Measurements from ENCODE around the gene CEP95. TPM values are rescaled to one million over a fixed set of nuclear protein-coding genes. Genes with fewer than 3 reads are reported as not detected.
"Not testable (repeated sequence)": the region's sequence is repeated elsewhere in the genome, so short reads cannot be mapped to it uniquely, and the experiment has no call there.

CEP95 gene
- total RNA-seq, 1 donor from 2014 or later, result 50.8 TPM

- Histone ChIP-seq H3K27me3 (no peaks in the 10 kb centered on the region), H3K9me3 (no peaks in the 10 kb centered on the region), H3K27ac (no peak overlapping the region), H3K36me3 (peaks cover 0 to 30% of the 10 kb centered on the region in 2 donors), H3K4me3 (no peak overlapping the region), H3K4me1 (peaks cover 13% of the 10 kb centered on the region)
- no peak for TF ChIP-seq CTCF (IDR thresholded peaks at IDR 0.05)
- no peak for TF ChIP-seq POLR2A (IDR thresholded peaks at IDR 0.05)
- no peak for TF ChIP-seq POLR2AphosphoS5 (IDR thresholded peaks at IDR 0.05; ENCODE audit: insufficient read depth in 1 of 2, low read depth in 1 of 2)
- DNase-seq (ENCODE audit: extremely low spot score in 2 of 2), result no peak
- intact Hi-C loops (cut with DNase I), result no loop called here
Observed at GRCh38 chr17:64573214-64573613, 66.4 kb downstream of the CEP95 start.

DNA sequence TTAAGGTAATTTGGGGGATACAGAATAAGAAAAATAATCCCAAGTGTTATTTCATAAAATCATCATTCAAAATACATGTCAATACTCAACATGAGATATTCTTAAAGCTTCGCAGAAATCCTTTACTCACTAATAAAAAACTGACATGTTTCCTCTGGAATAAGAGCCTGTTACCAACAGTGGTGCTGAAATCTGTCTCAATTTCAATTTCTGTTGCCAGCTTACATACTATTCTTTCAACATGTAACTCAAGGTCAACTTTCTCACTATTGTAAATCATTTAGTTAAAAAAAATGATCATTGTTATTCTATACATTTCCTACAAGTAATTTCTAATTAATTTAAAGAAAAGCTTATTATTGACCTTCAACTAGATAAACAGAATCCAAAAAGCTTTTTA is 67.9 kb downstream of the CEP95 start:
- Histone ChIP-seq H3K4me3 (no peak overlapping the region), H3K9me3 (no peaks in the 10 kb centered on the region), H3K36me3 (peaks cover 0 to 17% of the 10 kb centered on the region in 2 donors), H3K4me1 (peaks cover 13% of the 10 kb centered on the region), H3K27ac (no peak overlapping the region), H3K27me3 (no peaks in the 10 kb centered on the region)
- no peak for DNase-seq (ENCODE audit: extremely low spot score in 2 of 2)
- intact Hi-C loops (cut with DNase I), result no loop called here
- no peak for TF ChIP-seq POLR2AphosphoS5 (IDR thresholded peaks at IDR 0.05; ENCODE audit: insufficient read depth in 1 of 2, low read depth in 1 of 2)

DNA sequence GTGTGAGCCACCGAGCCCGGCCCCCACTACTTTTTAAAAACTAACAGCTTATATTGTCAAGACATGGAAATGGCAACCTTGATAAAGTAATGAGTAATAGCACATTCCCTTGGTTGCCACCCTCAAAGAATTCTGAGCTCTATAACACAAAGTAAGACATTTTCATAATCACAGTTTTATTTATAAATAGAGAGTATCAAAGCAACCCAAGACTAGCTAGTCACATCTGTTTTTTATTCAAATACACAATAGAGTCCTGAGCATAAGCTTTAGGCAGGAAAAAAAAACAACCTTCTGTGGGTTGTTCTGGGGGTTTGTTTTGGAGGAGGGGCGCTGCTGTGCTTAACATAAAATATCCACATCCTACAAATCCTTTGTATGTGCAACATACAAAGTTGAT is 68.7 kb downstream of the CEP95 start:
- no peak overlapping the region for H3K4me3 ChIP-seq
- TF ChIP-seq POLR2AphosphoS5 (IDR thresholded peaks at IDR 0.05; ENCODE audit: insufficient read depth in 1 of 2, low read depth in 1 of 2), result no peak
- peaks cover 13% of the 10 kb centered on the region for H3K4me1 ChIP-seq
- no peaks in the 10 kb centered on the region for H3K9me3 ChIP-seq
- H3K27ac ChIP-seq, result no peak overlapping the region
- no peak for DNase-seq (ENCODE audit: extremely low spot score in 2 of 2)
- intact Hi-C loops (cut with DNase I), result no loop called here
- H3K27me3 ChIP-seq, result no peaks in the 10 kb centered on the region
- peaks cover 0 to 21% of the 10 kb centered on the region in 2 donors for H3K36me3 ChIP-seq

- H3K9me3 ChIP-seq; H3K27ac ChIP-seq; H3K27me3 ChIP-seq; intact Hi-C loops (cut with DNase I); H3K4me3 ChIP-seq; DNase-seq (ENCODE audit: extremely low spot score in 2 of 2): not testable (repeated sequence)
- peaks cover 0 to 19% of the 10 kb centered on the region in 2 donors for H3K36me3 ChIP-seq
- peaks cover 13% of the 10 kb centered on the region for H3K4me1 ChIP-seq
Observed at GRCh38 chr17:64577025-64577424, 70.2 kb downstream of the CEP95 start.

DNA sequence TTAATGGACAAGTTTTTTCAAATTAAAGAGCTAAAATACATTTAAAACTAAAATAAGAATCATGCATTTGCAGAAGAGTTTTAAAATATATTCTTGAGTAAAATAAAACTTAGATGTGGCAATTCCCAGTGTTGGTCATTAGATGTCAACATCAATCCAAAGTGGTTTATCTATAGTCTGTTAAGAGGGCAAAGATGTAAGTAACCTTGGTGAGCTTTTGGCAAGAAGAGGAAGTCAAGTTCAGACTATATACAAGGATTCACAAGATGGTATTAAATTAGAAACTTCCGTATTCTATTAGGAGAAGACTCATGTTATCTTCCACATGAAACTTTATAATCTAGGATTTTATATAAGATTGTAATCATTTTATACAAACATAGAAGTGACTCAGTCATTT is 73.1 kb downstream of the CEP95 start:
- no peak for DNase-seq (ENCODE audit: extremely low spot score in 2 of 2)
- peaks cover 0 to 32% of the 10 kb centered on the region in 2 donors for H3K36me3 ChIP-seq

GRCh38 chr17:64580384-64581315 is 73.9 kb downstream of the CEP95 start:
- no peak for DNase-seq (ENCODE audit: extremely low spot score in 2 of 2)
- Histone ChIP-seq H3K27me3 (no peaks in the 10 kb centered on the region), H3K36me3 (peaks cover 0 to 32% of the 10 kb centered on the region in 2 donors), H3K9me3 (no peaks in the 10 kb centered on the region), H3K27ac (no peak overlapping the region), H3K4me3 (no peak overlapping the region), H3K4me1 (no peaks in the 10 kb centered on the region)
- TF ChIP-seq CTCF (IDR thresholded peaks at IDR 0.05), result no peak
- no peak for TF ChIP-seq POLR2A (IDR thresholded peaks at IDR 0.05)
- TF ChIP-seq POLR2AphosphoS5 (IDR thresholded peaks at IDR 0.05; ENCODE audit: insufficient read depth in 1 of 2, low read depth in 1 of 2), result no peak
- intact Hi-C loops (cut with DNase I), result no loop called here

More for the DNA sequence above, 73.1 kb downstream of the CEP95 start:
- intact Hi-C loops (cut with DNase I), result no loop called here
- no peak overlapping the region for H3K27ac ChIP-seq
- no peaks in the 10 kb centered on the region for H3K9me3 ChIP-seq
- no peaks in the 10 kb centered on the region for H3K4me1 ChIP-seq
- no peak overlapping the region for H3K4me3 ChIP-seq
- no peak for TF ChIP-seq POLR2AphosphoS5 (IDR thresholded peaks at IDR 0.05; ENCODE audit: insufficient read depth in 1 of 2, low read depth in 1 of 2)
- TF ChIP-seq POLR2A (IDR thresholded peaks at IDR 0.05), result no peak
- no peak for TF ChIP-seq CTCF (IDR thresholded peaks at IDR 0.05)
- no peaks in the 10 kb centered on the region for H3K27me3 ChIP-seq

Data from vagina (tissue), 2 donors.